DND-41 (cell line): Measurements from ENCODE around the gene PPP6C.

Experiments used
- EZH2 ChIP-seq: IDR thresholded peaks from 3 replicates; pipeline ENCODE4 v1.6.1; 2012; ENCODE audit warnings: borderline replicate concordance, low read depth, mild to moderate bottlenecking, moderate library complexity, low read length, inconsistent platforms; ENCODE audit not compliant: severe bottlenecking
- TF ChIP-seq, protein P1 (sequence below): IDR thresholded peaks from 2 replicates; pipeline ENCODE4 v1.5.1; 2012; ENCODE audit warnings: borderline replicate concordance, low read length, moderate library complexity, mild to moderate bottlenecking; ENCODE audit not compliant: poor library complexity, severe bottlenecking; ENCODE audit errors: extremely low read depth

DNA sequence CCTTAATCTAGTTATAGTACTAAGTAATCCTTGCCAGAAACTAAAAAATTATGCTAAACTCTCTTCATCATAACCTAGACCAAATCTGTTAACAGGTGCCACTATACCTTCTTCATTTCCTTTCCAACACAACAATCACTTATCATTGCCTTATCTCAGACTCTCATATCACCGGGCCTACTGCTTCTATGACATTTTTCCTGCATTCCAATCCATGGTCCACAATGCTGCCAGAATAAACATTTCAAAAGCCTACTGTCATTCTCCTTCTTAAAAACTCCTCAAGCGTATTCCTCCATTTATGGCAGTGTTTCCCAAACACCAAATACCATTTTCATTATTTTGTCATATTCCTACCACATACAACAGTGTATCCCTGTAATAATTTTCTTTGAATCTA lies 6.5 kb downstream of the PPP6C start:
- TF ChIP-seq, protein P1, sequence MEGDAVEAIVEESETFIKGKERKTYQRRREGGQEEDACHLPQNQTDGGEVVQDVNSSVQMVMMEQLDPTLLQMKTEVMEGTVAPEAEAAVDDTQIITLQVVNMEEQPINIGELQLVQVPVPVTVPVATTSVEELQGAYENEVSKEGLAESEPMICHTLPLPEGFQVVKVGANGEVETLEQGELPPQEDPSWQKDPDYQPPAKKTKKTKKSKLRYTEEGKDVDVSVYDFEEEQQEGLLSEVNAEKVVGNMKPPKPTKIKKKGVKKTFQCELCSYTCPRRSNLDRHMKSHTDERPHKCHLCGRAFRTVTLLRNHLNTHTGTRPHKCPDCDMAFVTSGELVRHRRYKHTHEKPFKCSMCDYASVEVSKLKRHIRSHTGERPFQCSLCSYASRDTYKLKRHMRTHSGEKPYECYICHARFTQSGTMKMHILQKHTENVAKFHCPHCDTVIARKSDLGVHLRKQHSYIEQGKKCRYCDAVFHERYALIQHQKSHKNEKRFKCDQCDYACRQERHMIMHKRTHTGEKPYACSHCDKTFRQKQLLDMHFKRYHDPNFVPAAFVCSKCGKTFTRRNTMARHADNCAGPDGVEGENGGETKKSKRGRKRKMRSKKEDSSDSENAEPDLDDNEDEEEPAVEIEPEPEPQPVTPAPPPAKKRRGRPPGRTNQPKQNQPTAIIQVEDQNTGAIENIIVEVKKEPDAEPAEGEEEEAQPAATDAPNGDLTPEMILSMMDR, result no peak
- no peak for TF ChIP-seq EZH2
